ENCODE data around the gene PEX11G. TPM values are rescaled to one million over a fixed set of nuclear protein-coding genes. Genes with fewer than 3 reads are reported as not detected.

Gene PEX11G
- total RNA-seq, 1 donor from 2014 or later = 2.7 TPM

DNA sequence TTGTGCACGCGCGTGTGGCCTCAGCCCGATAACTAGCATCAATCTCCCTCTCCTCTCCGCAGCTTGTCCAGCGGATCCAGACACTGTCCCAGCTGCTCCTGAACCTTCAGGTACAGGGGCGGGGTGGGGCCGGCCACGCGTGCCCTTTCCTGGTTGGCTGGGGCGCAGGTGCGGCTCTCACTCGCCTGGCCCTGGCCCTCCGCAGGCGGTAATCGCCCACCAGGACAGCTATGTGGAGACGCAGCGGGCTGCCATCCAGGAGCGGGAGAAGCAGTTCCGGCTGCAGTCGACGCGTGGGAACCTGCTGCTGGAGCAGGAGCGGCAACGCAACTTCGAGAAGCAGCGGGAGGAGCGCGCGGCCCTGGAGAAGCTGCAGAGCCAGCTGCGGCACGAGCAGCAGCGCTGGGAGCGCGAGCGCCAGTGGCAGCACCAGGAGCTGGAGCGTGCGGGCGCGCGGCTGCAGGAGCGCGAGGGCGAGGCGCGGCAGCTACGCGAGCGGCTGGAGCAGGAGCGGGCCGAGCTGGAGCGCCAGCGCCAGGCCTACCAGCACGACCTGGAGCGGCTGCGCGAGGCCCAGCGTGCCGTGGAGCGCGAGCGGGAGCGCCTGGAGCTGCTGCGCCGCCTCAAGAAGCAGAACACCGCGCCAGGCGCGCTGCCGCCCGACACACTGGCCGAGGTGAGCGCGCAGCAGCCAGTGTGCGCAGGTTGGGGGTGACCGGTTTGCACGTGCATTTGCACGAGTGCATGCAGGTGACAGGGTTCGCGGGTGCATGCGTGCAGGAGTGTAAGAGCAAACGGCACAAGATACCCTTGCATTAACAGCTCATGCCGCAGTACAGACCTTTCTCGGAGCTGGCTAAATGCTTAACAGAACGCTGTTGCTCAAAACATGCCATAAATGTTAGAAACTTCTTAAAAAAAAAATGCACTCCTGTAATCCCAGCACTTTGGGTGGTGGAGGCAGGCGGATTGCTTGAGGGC lies 21.5 kb downstream of the PEX11G start:
- Histone ChIP-seq H3K4me1 (no peaks in the 10 kb centered on the region), H3K27ac (no peak overlapping the region), H3K36me3 (peaks cover 4 to 92% of the 10 kb centered on the region in 2 donors), H3K4me3 (no peak overlapping the region), H3K9me3 (no peaks in the 10 kb centered on the region), H3K27me3 (no peaks in the 10 kb centered on the region)
- intact Hi-C loops (cut with DNase I) = no loop called here
- DNase-seq (ENCODE audit: extremely low spot score in 2 of 2) = no peak
- TF ChIP-seq POLR2AphosphoS5 (IDR thresholded peaks at IDR 0.05; ENCODE audit: insufficient read depth in 1 of 2, low read depth in 1 of 2) (no peak), POLR2A (IDR thresholded peaks at IDR 0.05) (no peak)
- TF ChIP-seq, protein P1, sequence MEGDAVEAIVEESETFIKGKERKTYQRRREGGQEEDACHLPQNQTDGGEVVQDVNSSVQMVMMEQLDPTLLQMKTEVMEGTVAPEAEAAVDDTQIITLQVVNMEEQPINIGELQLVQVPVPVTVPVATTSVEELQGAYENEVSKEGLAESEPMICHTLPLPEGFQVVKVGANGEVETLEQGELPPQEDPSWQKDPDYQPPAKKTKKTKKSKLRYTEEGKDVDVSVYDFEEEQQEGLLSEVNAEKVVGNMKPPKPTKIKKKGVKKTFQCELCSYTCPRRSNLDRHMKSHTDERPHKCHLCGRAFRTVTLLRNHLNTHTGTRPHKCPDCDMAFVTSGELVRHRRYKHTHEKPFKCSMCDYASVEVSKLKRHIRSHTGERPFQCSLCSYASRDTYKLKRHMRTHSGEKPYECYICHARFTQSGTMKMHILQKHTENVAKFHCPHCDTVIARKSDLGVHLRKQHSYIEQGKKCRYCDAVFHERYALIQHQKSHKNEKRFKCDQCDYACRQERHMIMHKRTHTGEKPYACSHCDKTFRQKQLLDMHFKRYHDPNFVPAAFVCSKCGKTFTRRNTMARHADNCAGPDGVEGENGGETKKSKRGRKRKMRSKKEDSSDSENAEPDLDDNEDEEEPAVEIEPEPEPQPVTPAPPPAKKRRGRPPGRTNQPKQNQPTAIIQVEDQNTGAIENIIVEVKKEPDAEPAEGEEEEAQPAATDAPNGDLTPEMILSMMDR (IDR thresholded peaks at IDR 0.05) = no peak

DNA sequence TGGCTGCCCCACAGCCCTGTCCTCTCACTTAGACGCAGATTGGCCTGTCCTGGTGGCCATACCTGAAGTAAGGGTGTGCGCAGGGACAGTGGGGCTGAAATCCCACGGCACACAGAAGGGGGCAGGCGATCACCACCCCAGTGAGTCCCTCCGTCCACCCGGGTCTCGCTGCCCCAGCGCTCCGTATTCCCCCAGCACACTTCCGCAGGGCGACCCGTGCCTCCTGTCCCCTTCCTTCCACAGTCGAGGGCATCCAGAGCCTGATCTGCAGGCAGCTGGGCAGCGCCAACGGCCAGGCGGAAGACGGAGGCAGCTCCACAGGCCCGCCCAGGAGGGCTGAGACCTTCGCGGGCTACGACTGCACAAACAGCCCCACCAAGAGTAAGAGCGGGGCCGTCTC lies 25.3 kb downstream of the PEX11G start:
- no peaks in the 10 kb centered on the region for H3K4me1 ChIP-seq
- TF ChIP-seq POLR2A (IDR thresholded peaks at IDR 0.05) = no peak
- TF ChIP-seq, protein P1 (IDR thresholded peaks at IDR 0.05) = no peak
- no peak for TF ChIP-seq POLR2AphosphoS5 (IDR thresholded peaks at IDR 0.05; ENCODE audit: insufficient read depth in 1 of 2, low read depth in 1 of 2)
- DNase-seq (ENCODE audit: extremely low spot score in 2 of 2) = no peak
- H3K27ac ChIP-seq = no peak overlapping the region
- H3K4me3 ChIP-seq = no peak overlapping the region
- H3K36me3 ChIP-seq = peaks cover 4 to 83% of the 10 kb centered on the region in 2 donors
- H3K9me3 ChIP-seq = no peaks in the 10 kb centered on the region
- no peaks in the 10 kb centered on the region for H3K27me3 ChIP-seq
- intact Hi-C loops (cut with DNase I) = no loop called here

DNA sequence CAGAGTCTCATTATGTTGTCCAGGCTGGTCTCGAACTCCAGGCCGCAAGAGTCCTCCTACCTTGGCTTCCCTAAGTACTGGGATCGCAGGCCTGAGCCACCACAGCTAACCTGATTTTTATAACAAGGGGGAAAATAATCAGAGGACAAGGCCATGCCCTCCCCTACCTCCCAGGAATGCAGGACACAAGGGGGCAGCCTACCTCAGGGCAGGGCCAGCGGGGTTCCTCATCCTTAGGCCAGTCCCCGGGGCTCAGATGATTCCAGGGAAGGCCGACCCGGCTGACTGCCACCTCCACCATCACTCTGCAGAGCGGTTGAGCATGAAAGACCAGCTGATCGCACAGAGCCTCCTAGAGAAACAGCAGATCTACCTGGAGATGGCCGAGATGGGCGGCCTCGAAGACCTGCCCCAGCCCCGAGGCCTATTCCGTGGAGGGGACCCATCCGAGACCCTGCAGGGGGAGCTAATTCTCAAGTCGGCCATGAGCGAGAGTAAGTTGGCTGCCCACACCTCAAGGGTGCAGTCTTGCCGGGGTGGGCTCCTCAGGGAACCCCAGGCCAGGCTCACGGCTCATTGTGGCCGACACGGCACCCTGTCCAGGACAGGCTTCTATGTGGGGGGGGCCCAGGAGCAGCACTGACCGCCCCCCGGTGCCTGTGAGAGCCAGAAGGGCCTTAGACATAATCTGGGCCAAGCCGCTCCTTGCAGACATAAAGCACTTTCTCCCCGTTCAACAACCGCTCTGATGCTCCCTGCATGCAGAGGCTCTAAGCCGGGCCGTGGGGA lies 26.8 kb downstream of the PEX11G start:
- TF ChIP-seq, protein P1 (IDR thresholded peaks at IDR 0.05) = no peak
- TF ChIP-seq POLR2A (IDR thresholded peaks at IDR 0.05) (no peak), POLR2AphosphoS5 (IDR thresholded peaks at IDR 0.05; ENCODE audit: insufficient read depth in 1 of 2, low read depth in 1 of 2) (no peak)
- H3K4me1 ChIP-seq = no peaks in the 10 kb centered on the region
- H3K4me3 ChIP-seq = no peak overlapping the region
- intact Hi-C loops (cut with DNase I) = no loop called here
- no peaks in the 10 kb centered on the region for H3K27me3 ChIP-seq
- H3K27ac ChIP-seq = no peak overlapping the region
- H3K9me3 ChIP-seq = no peaks in the 10 kb centered on the region
- peaks cover 4 to 82% of the 10 kb centered on the region in 2 donors for H3K36me3 ChIP-seq
- no peak for DNase-seq (ENCODE audit: extremely low spot score in 2 of 2)

DNA sequence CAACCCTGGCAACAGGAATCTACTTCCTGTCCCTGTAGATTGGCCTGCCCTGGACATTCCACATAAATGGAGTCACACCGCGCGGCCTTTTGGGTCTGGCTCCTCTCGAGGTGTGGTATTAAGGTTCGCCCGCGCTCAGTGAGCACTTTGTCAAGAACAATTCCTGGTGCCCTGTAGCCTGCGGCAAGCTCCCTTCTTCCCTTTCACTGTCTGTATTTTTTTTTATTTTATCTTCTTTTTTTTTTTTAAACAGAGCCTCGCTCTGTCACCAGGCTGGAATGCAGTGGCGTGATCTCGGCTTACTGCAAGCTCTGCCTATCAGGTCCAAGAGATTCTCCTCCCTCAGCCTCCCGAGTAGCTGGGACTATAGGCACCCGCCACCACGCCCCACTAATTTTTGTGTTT lies 28.3 kb downstream of the PEX11G start:
- DNase-seq (ENCODE audit: extremely low spot score in 2 of 2) = no peak
- Histone ChIP-seq H3K4me1 (no peaks in the 10 kb centered on the region), H3K27me3 (no peaks in the 10 kb centered on the region), H3K27ac (no peak overlapping the region), H3K36me3 (peaks cover 4 to 87% of the 10 kb centered on the region in 2 donors), H3K9me3 (no peaks in the 10 kb centered on the region), H3K4me3 (no peak overlapping the region)
- intact Hi-C loops (cut with DNase I) = no loop called here
- TF ChIP-seq POLR2A (IDR thresholded peaks at IDR 0.05) (no peak), POLR2AphosphoS5 (IDR thresholded peaks at IDR 0.05; ENCODE audit: insufficient read depth in 1 of 2, low read depth in 1 of 2) (no peak)
- TF ChIP-seq, protein P1 (IDR thresholded peaks at IDR 0.05) = no peak

Measured in vagina (tissue), 2 donors.